ENCODE measurements around the gene SIRT7. TPM values are rescaled to one million over a fixed set of nuclear protein-coding genes. Genes with fewer than 3 reads are reported as not detected.

The SIRT7 gene
- total and polyA plus RNA-seq, 11 donors, result 3.6 to 13.2 (median 6.8) TPM

DNA sequence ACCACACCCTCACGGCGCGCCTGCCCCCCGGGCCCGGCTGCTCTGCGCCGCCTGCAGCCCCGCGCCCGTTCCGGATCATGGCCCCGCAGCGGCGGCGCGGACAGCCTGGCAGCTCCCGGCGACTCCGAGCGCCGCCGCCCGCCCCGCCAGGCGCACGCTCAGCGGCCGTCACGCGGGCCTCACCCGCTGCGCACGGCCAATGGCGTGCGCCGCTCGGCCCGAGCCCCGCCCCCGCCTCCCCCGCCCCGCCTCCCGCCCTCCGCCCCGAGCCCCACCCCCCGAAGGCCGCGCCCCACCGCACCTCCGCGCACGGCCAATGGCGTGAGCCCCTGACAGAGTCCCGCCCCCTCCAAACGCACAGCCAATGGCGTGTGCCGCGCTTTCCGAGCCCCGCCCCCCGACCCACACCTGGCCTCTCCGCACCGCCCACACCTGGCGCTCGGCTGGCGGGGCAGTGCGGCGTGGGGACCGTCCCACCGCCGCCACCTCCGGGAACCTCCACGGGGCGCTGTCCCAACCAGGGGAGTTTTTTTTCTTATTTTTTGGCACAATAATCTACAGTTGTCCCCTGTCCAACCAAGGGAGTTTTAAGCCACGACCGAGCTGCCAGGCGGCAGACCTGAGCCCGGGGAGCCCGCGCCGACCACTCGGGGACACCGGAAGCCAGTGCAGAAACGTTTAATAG, 6.6 kb downstream of the SIRT7 start, which contains the start of gene PCYT2:
TSS of gene PCYT2 (minus strand) at position 123 of the 685 bp plus-strand sequence. CDS start at position 79, 44 bp downstream.
- TF ChIP-seq, protein P1, sequence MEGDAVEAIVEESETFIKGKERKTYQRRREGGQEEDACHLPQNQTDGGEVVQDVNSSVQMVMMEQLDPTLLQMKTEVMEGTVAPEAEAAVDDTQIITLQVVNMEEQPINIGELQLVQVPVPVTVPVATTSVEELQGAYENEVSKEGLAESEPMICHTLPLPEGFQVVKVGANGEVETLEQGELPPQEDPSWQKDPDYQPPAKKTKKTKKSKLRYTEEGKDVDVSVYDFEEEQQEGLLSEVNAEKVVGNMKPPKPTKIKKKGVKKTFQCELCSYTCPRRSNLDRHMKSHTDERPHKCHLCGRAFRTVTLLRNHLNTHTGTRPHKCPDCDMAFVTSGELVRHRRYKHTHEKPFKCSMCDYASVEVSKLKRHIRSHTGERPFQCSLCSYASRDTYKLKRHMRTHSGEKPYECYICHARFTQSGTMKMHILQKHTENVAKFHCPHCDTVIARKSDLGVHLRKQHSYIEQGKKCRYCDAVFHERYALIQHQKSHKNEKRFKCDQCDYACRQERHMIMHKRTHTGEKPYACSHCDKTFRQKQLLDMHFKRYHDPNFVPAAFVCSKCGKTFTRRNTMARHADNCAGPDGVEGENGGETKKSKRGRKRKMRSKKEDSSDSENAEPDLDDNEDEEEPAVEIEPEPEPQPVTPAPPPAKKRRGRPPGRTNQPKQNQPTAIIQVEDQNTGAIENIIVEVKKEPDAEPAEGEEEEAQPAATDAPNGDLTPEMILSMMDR (IDR thresholded peaks at IDR 0.05), result peak in 1 of 12 donors; percentile 23
- no peak for TF ChIP-seq POLR2A (IDR thresholded peaks at IDR 0.05)
- 2 to 8% (median 5%) methylated on average over 29 to 84 of the region's 84 CpGs for WGBS, 4 donors
- intact Hi-C loops (cut with DNase I), result loop anchor here in 1 of 10 donors (1.0 kb wide), 1 partner anchor 20 kb away; the partner anchor contains the start of genes ALYREF and ANAPC11
- Histone ChIP-seq H3K36me3 (peaks cover 0 to 65% (median 38%) of the 10 kb centered on the region in 9 donors), H3K27me3 (no peaks in the 10 kb centered on the region), H3K4me1 (peaks cover 5 to 32% (median 18%) of the 10 kb centered on the region in 12 donors), H3K9me3 (no peaks in the 10 kb centered on the region), H3K4me3 (peak within 1 kb of the TSS; percentile 63 to 98 (median 80)), H3K27ac (peak within 1 kb of the TSS in 10 of 12 donors; percentile 17 to 83 (median 50))
- ATAC-seq, result peak; percentile 91 to 95 (median 94)
- peak; percentile 92 to 96 (median 93) for DNase-seq

DNA sequence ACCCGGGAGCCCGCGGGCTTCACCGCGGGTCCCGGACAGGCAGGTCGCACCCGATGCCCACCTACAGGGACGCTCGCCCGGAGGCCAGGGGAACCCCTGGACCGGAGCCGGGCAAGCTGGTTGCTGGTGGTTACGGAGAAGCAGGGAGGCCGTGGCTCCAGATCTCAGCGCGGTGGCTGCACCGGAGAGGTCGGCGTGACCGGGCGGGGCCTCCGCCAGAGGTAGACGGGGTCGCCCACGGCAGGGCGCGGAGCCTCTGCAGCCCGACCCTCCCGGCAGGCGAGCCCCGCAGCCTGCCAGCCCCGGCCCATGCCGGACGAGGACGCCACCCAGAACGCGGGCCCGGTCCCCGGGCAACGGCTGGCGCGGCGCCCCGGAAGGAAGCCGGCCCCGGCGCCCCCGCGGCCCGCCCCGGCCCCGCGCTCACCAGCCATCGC, 7.1 kb downstream of the SIRT7 start:
- Histone ChIP-seq H3K27me3 (no peaks in the 10 kb centered on the region), H3K4me3 (peak overlapping the region; percentile 63 to 98 (median 80)), H3K4me1 (peaks cover 5 to 29% (median 15%) of the 10 kb centered on the region in 12 donors), H3K36me3 (peaks cover 0 to 67% (median 38%) of the 10 kb centered on the region in 9 donors), H3K27ac (peak overlapping the region in 10 of 12 donors; percentile 17 to 81 (median 50)), H3K9me3 (no peaks in the 10 kb centered on the region)
- DNase-seq (no peak), ATAC-seq (no peak)
- 0 to 1% (median 1%) methylated on average over 22 to 55 of the region's 55 CpGs; no CpG with 5 or more reads in 1 of the 4 donors for WGBS, 4 donors
- intact Hi-C loops (cut with DNase I), result loop anchor here in 1 of 10 donors (1.0 kb wide), 1 partner anchor 20 kb away; the partner anchor contains the start of genes ALYREF and ANAPC11
- no peak for TF ChIP-seq POLR2A (IDR thresholded peaks at IDR 0.05)
- TF ChIP-seq, protein P1 (IDR thresholded peaks at IDR 0.05), result no peak

DNA sequence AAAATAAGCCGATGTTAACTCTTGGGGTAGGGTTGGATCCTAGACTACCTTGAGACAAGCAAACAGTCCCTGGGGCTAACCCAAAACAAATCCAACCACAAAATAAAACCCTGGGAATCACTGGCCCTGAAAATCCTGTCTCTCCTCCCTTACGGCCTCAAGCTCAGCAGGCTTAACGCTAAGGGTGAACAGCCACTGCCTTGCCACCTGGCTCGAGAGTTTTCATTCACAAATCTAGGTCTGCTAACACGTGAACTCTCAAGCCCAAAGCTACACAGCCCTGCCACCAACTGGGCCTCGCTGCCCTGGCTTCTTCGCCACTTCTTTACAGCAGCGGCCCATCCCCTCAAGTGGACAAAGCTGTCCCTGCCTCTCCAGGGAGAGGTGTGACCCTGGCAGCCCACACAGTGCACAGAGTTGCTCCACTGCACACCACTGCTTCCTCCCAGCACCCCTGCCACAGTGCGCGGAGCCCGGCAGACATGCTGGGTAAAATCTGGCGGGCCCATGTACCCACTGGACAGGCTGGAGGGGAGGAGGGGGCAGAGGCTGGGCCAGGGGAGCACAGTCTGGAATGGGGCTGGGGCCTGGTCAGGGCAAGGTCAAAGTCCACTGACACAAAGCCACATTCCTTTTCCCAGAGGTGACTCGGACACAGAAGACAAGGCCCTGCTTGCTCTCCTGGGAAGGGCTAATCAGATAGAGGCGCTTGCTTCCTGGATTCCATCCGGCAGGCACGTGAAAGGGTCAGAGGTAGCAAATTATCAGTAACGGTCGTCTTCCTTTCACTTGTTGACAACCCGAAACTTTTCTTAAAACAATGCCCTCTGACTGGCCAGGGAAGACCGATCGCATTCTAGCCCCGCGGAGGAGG, 7.8 kb downstream of the SIRT7 start:
- H3K4me1 ChIP-seq, result peaks cover 5 to 25% (median 14%) of the 10 kb centered on the region in 12 donors
- TF ChIP-seq, protein P1 (IDR thresholded peaks at IDR 0.05), result no peak
- no peak for TF ChIP-seq POLR2A (IDR thresholded peaks at IDR 0.05)
- peaks cover 0 to 62% (median 32%) of the 10 kb centered on the region in 9 donors for H3K36me3 ChIP-seq
- H3K9me3 ChIP-seq, result no peaks in the 10 kb centered on the region
- no peaks in the 10 kb centered on the region for H3K27me3 ChIP-seq
- WGBS, 4 donors, result 32 to 40% (median 34%) methylated on average over 19 to 23 of the region's 23 CpGs
- H3K4me3 ChIP-seq, result peak overlapping the region; percentile 63 to 98 (median 80)
- peak in 2 of 4 donors; percentile 2 for ATAC-seq
- peak overlapping the region in 10 of 12 donors; percentile 17 to 81 (median 50) for H3K27ac ChIP-seq
- intact Hi-C loops (cut with DNase I), result no loop called here
- DNase-seq, result no peak

All from heart left ventricle (tissue), 16 donors.